HepG2 (cell line): ENCODE data around the gene CDC42EP1. TPM values are rescaled to one million over a fixed set of nuclear protein-coding genes. Genes with fewer than 3 reads are reported as not detected.

ENCODE experiments used
- NCOR1 ChIP-seq: fragments of 200-600 bp; sonication (generic); IDR thresholded peaks from 2 replicates; pipeline ENCODE4 v1.7.0; 2017; ENCODE audit warnings: antibody characterized with exemption, low read length, borderline replicate concordance
- SIN3B ChIP-seq: fragments of 150-350 bp; IDR thresholded peaks from 2 replicates; pipeline ENCODE4 v1.6.1; 2014; ENCODE audit warnings: low read length
- SNAI1 ChIP-seq: sonication (generic); formaldehyde crosslinking; IDR thresholded peaks from 2 replicates; pipeline ENCODE4 v1.5.0; 2020; ENCODE audit warnings: mild to moderate bottlenecking, missing genetic modification reagents, borderline replicate concordance
- ZFP41 ChIP-seq: sonication (generic); formaldehyde crosslinking; IDR thresholded peaks from 2 replicates; pipeline ENCODE4 v1.4.0; 2020; ENCODE audit warnings: mild to moderate bottlenecking, missing genetic modification reagents, borderline replicate concordance
- ZKSCAN8 ChIP-seq: IDR thresholded peaks from 2 replicates; pipeline ENCODE4 v1.6.1; 2016; ENCODE audit warnings: borderline replicate concordance, missing genetic modification reagents, missing compliant biosample characterization
- ZNF12 ChIP-seq: sonication (generic); formaldehyde crosslinking; IDR thresholded peaks from 2 replicates; pipeline ENCODE4 v1.5.0; 2020; ENCODE audit warnings: missing genetic modification reagents
- ZNF296 ChIP-seq: sonication (generic); formaldehyde crosslinking; conservative IDR thresholded peaks from 2 replicates; pipeline ENCODE4 v1.5.0; 2020; ENCODE audit warnings: mild to moderate bottlenecking, missing genetic modification reagents
- ZNF552 ChIP-seq: sonication (generic); formaldehyde crosslinking; IDR thresholded peaks from 2 replicates; pipeline ENCODE4 v1.9.0; 2022; ENCODE audit warnings: missing genetic modification reagents, mild to moderate bottlenecking, borderline replicate concordance
- ZNF83 ChIP-seq: sonication (generic); formaldehyde crosslinking; IDR thresholded peaks from 2 replicates; pipeline ENCODE4 v1.4.0; 2020; ENCODE audit warnings: missing genetic modification reagents, mild to moderate bottlenecking, borderline replicate concordance
- ZSCAN30 ChIP-seq: sonication (generic); formaldehyde crosslinking; IDR thresholded peaks from 2 replicates; pipeline ENCODE4 v1.5.0; 2020; ENCODE audit warnings: mild to moderate bottlenecking, missing genetic modification reagents
- polyA plus RNA-seq, 8 experiments: library from polyadenylated mRNA; depleted of rRNA in 3 of 8; stranded (reverse) in 7 of 8; unstranded in 1 of 8; fragments of >200 nt; fragmentation: Illumina TruSeq in 4 of 8; extraction: Trizol in 4 of 8; gene quantifications; 2 replicates each; pipeline versions ENCODE4 v1.2.1 to v1.2.3, GENCODE V29; 2011 to 2016; ENCODE audit warnings: low read depth in 4 of 8, missing spikeins in 1 of 8, mixed read lengths in 1 of 8; ENCODE audit not compliant: insufficient read depth in 1 of 8
- total RNA-seq, 5 experiments: library from RNA; depleted of rRNA; stranded (reverse); fragments of >200 nt; fragmentation: Illumina TruSeq; extraction: Trizol; gene quantifications; 2 replicates each; pipeline ENCODE4 v1.2.3, GENCODE V29; 2016; ENCODE audit warnings: low read depth in 1 of 5
- TF ChIP-seq, protein P1 (sequence below): sonication (generic); formaldehyde crosslinking; IDR thresholded peaks from 2 replicates; pipeline ENCODE4 v1.4.0; 2020; ENCODE audit warnings: missing genetic modification reagents
- TF ChIP-seq, protein P2 (sequence below): sonication (generic); formaldehyde crosslinking; IDR thresholded peaks from 2 replicates; pipeline ENCODE4 v1.9.0; 2022; ENCODE audit warnings: low read depth, missing genetic modification reagents
- TF ChIP-seq, protein P3 (sequence below): sonication (generic); formaldehyde crosslinking; conservative IDR thresholded peaks from 2 replicates; pipeline ENCODE4 v1.8.0; 2022; ENCODE audit warnings: missing genetic modification reagents
- TF ChIP-seq, protein P4 (sequence below): sonication (generic); formaldehyde crosslinking; IDR thresholded peaks from 2 replicates; pipeline ENCODE4 v1.5.0; 2020; ENCODE audit warnings: mild to moderate bottlenecking, missing genetic modification reagents
- TF ChIP-seq, protein P5 (sequence below): sonication (generic); formaldehyde crosslinking; IDR thresholded peaks from 2 replicates; pipeline ENCODE4 v1.5.0; 2020; ENCODE audit warnings: missing genetic modification reagents
- TF ChIP-seq, protein P6 (sequence below): sonication (generic); formaldehyde crosslinking; IDR thresholded peaks from 2 replicates; pipeline ENCODE4 v1.4.0; 2020; ENCODE audit warnings: missing genetic modification reagents

Gene CDC42EP1
- total and polyA plus RNA-seq, 2 of the 13 experiments (the other 11 are each of a cell fraction or from before 2014, with no cell fraction given), result 17.1 to 29.5 TPM

DNA sequence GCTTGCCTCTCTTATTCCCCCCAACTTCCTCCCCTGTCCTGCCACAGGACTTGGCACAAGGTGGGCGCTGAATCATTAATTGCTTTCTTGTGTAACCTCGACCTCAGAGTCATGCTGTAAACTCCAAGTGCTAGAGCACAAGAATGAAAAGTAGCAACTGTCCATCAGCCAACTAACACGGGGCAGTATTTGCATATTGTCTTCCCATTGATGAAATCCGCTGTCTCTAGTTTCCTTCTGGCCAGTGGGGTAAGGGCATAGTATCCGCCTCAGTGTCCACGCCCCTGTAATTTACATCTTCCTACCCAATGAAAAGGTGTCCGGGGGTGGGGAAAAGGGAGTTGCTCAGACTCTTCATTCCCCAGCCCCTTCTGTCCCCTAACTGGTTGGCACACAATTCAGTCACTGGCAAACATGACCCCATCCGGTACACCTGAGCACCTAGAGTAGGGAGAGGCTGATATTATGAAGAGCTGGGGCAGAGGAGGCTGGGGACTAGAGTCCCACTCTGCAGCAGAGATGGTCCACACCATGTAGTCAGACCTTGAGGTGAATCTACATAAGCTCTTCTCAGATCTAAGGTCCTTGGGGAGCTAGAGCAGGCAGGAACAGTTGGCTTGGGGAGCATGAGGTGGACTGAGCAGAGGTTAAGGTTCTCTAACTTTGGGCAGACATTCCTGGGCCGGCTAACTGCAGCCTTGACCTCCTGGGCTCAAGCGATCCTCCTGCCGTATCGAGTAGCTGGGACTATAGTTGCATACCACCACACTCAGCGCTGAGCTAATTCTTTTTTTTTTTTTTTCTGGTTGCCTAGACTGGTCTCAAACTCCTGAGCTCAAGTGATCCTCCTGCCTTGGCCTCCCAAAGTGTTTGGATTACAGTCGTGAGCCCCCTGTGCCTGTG is 41.5 kb downstream of the CDC42EP1 start (continued):
- TF ChIP-seq, protein P1, sequence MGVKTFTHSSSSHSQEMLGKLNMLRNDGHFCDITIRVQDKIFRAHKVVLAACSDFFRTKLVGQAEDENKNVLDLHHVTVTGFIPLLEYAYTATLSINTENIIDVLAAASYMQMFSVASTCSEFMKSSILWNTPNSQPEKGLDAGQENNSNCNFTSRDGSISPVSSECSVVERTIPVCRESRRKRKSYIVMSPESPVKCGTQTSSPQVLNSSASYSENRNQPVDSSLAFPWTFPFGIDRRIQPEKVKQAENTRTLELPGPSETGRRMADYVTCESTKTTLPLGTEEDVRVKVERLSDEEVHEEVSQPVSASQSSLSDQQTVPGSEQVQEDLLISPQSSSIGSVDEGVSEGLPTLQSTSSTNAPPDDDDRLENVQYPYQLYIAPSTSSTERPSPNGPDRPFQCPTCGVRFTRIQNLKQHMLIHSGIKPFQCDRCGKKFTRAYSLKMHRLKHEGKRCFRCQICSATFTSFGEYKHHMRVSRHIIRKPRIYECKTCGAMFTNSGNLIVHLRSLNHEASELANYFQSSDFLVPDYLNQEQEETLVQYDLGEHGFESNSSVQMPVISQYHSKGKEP, result no peak
- TF ChIP-seq, protein P2, sequence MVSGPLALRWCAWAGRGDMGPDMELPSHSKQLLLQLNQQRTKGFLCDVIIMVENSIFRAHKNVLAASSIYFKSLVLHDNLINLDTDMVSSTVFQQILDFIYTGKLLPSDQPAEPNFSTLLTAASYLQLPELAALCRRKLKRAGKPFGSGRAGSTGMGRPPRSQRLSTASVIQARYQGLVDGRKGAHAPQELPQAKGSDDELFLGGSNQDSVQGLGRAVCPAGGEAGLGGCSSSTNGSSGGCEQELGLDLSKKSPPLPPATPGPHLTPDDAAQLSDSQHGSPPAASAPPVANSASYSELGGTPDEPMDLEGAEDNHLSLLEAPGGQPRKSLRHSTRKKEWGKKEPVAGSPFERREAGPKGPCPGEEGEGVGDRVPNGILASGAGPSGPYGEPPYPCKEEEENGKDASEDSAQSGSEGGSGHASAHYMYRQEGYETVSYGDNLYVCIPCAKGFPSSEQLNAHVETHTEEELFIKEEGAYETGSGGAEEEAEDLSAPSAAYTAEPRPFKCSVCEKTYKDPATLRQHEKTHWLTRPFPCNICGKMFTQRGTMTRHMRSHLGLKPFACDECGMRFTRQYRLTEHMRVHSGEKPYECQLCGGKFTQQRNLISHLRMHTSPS (CRISPR knock-in tag), result 0 out of 2 replicates have a peak, but pooled peaks have one; percentile 32
- TF ChIP-seq ZNF83 (no peak), ZKSCAN8 (CRISPR knock-in tag) (no peak), ZNF296 (CRISPR knock-in tag) (no peak), SNAI1 (CRISPR knock-in tag) (no peak), ZNF12 (CRISPR knock-in tag) (no peak), ZFP41 (CRISPR knock-in tag) (no peak), SIN3B (no peak), NCOR1 (peak; percentile 46; the same call in 1 of the 2 replicates), ZSCAN30 (no peak), ZNF552 (CRISPR knock-in tag) (no peak)
- TF ChIP-seq, protein P3, sequence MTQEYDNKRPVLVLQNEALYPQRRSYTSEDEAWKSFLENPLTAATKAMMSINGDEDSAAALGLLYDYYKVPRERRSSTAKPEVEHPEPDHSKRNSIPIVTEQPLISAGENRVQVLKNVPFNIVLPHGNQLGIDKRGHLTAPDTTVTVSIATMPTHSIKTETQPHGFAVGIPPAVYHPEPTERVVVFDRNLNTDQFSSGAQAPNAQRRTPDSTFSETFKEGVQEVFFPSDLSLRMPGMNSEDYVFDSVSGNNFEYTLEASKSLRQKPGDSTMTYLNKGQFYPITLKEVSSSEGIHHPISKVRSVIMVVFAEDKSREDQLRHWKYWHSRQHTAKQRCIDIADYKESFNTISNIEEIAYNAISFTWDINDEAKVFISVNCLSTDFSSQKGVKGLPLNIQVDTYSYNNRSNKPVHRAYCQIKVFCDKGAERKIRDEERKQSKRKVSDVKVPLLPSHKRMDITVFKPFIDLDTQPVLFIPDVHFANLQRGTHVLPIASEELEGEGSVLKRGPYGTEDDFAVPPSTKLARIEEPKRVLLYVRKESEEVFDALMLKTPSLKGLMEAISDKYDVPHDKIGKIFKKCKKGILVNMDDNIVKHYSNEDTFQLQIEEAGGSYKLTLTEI (CRISPR knock-in tag), result no peak
- TF ChIP-seq, protein P4, sequence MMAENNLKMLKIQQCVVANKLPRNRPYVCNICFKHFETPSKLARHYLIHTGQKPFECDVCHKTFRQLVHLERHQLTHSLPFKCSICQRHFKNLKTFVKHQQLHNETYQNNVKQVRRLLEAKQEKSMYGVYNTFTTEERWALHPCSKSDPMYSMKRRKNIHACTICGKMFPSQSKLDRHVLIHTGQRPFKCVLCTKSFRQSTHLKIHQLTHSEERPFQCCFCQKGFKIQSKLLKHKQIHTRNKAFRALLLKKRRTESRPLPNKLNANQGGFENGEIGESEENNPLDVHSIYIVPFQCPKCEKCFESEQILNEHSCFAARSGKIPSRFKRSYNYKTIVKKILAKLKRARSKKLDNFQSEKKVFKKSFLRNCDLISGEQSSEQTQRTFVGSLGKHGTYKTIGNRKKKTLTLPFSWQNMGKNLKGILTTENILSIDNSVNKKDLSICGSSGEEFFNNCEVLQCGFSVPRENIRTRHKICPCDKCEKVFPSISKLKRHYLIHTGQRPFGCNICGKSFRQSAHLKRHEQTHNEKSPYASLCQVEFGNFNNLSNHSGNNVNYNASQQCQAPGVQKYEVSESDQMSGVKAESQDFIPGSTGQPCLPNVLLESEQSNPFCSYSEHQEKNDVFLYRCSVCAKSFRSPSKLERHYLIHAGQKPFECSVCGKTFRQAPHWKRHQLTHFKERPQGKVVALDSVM (CRISPR knock-in tag), result peak; percentile 95
- TF ChIP-seq, protein P5, sequence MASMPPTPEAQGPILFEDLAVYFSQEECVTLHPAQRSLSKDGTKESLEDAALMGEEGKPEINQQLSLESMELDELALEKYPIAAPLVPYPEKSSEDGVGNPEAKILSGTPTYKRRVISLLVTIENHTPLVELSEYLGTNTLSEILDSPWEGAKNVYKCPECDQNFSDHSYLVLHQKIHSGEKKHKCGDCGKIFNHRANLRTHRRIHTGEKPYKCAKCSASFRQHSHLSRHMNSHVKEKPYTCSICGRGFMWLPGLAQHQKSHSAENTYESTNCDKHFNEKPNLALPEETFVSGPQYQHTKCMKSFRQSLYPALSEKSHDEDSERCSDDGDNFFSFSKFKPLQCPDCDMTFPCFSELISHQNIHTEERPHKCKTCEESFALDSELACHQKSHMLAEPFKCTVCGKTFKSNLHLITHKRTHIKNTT (CRISPR knock-in tag), result no peak
- TF ChIP-seq, protein P6, sequence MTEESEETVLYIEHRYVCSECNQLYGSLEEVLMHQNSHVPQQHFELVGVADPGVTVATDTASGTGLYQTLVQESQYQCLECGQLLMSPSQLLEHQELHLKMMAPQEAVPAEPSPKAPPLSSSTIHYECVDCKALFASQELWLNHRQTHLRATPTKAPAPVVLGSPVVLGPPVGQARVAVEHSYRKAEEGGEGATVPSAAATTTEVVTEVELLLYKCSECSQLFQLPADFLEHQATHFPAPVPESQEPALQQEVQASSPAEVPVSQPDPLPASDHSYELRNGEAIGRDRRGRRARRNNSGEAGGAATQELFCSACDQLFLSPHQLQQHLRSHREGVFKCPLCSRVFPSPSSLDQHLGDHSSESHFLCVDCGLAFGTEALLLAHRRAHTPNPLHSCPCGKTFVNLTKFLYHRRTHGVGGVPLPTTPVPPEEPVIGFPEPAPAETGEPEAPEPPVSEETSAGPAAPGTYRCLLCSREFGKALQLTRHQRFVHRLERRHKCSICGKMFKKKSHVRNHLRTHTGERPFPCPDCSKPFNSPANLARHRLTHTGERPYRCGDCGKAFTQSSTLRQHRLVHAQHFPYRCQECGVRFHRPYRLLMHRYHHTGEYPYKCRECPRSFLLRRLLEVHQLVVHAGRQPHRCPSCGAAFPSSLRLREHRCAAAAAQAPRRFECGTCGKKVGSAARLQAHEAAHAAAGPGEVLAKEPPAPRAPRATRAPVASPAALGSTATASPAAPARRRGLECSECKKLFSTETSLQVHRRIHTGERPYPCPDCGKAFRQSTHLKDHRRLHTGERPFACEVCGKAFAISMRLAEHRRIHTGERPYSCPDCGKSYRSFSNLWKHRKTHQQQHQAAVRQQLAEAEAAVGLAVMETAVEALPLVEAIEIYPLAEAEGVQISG (CRISPR knock-in tag), result peak; percentile 53
